H9 (cell line): ENCODE results near the gene DENND1A. TPM values are rescaled to one million over a fixed set of nuclear protein-coding genes. Genes with fewer than 3 reads are reported as not detected.

Experiments used
- DNase-seq: peaks from one replicate; pipeline ENCODE4 v3.0.0-alpha.2; 2017
- H2AFZ ChIP-seq: one replicate; pipeline ENCODE4 v1.6.1; 2013; ENCODE audit warnings: mild to moderate bottlenecking, low read length, control low read depth, moderate library complexity
- H2AK5ac ChIP-seq: 2 replicates; pipeline ENCODE4 v1.6.1; 2013; ENCODE audit warnings: low read length, control low read depth, mixed read lengths; ENCODE audit not compliant: insufficient read length
- H2BK120ac ChIP-seq: one replicate; pipeline ENCODE4 v1.6.1; 2013; ENCODE audit warnings: low read depth, mild to moderate bottlenecking, low read length, control low read depth, inconsistent platforms; ENCODE audit not compliant: poor library complexity, severe bottlenecking
- H2BK12ac ChIP-seq: 2 replicates; pipeline ENCODE4 v1.6.1; 2013; ENCODE audit warnings: low read length, control low read depth, mixed read lengths, low read depth; ENCODE audit not compliant: insufficient read length
- H2BK15ac ChIP-seq: 2 replicates; pipeline ENCODE4 v1.6.1; 2013; ENCODE audit warnings: low read depth, low read length, control low read depth
- H2BK20ac ChIP-seq: one replicate; pipeline ENCODE4 v1.6.1; 2013; ENCODE audit warnings: low read depth, mild to moderate bottlenecking, low read length, control low read depth, inconsistent platforms; ENCODE audit not compliant: poor library complexity, severe bottlenecking
- H2BK5ac ChIP-seq: 2 replicates; pipeline ENCODE4 v1.6.1; 2013; ENCODE audit warnings: low read length, control low read depth, mixed read lengths; ENCODE audit not compliant: insufficient read length
- H3K14ac ChIP-seq: 2 replicates; pipeline ENCODE4 v1.6.1; 2013; ENCODE audit warnings: low read length, control low read depth; ENCODE audit not compliant: insufficient read depth
- H3K18ac ChIP-seq: 2 replicates; pipeline ENCODE4 v1.6.1; 2013; ENCODE audit warnings: low read depth, mild to moderate bottlenecking, mixed read lengths, low read length, control low read depth; ENCODE audit not compliant: insufficient read length
- H3K23ac ChIP-seq: 2 replicates; pipeline ENCODE4 v1.6.1; 2013; ENCODE audit warnings: low read length, control low read depth, mixed read lengths, low read depth; ENCODE audit not compliant: insufficient read length
- H3K23me2 ChIP-seq: 2 replicates; pipeline ENCODE4 v1.6.1; 2013; ENCODE audit warnings: low read depth, mild to moderate bottlenecking, mixed read lengths, low read length, control low read depth; ENCODE audit not compliant: insufficient read length, poor library complexity, severe bottlenecking
- H3K27ac ChIP-seq: 2 replicates; pipeline ENCODE4 v1.5.1; 2013; ENCODE audit warnings: low read length, control low read depth, mixed read lengths, low read depth; ENCODE audit not compliant: insufficient read length
- H3K27me3 ChIP-seq: 2 replicates; pipeline ENCODE4 v1.6.1; 2013; ENCODE audit warnings: low read length, control low read depth, inconsistent platforms; ENCODE audit not compliant: insufficient read depth
- H3K4ac ChIP-seq: 2 replicates; pipeline ENCODE4 v1.6.1; 2013; ENCODE audit warnings: low read depth, mild to moderate bottlenecking, control low read depth, inconsistent platforms, low read length, moderate library complexity
- H3K4me1 ChIP-seq: 2 replicates; pipeline ENCODE4 v1.6.1; 2013; ENCODE audit warnings: low read length, control low read depth, inconsistent platforms; ENCODE audit not compliant: insufficient read depth
- H3K4me2 ChIP-seq: 2 replicates; pipeline ENCODE4 v1.6.1; 2013; ENCODE audit warnings: low read length, control low read depth, mixed read lengths; ENCODE audit not compliant: insufficient read length, insufficient read depth
- H3K56ac ChIP-seq: 2 replicates; pipeline ENCODE4 v1.6.1; 2013; ENCODE audit warnings: low read depth, mild to moderate bottlenecking, mixed read lengths, low read length, control low read depth; ENCODE audit not compliant: insufficient read length
- H3K79me1 ChIP-seq: 2 replicates; pipeline ENCODE4 v1.6.1; 2013; ENCODE audit warnings: low read depth, mild to moderate bottlenecking, moderate library complexity, low read length, control low read depth, inconsistent platforms; ENCODE audit not compliant: insufficient read depth, poor library complexity, severe bottlenecking
- H3K79me2 ChIP-seq: 2 replicates; pipeline ENCODE4 v1.6.1; 2013; ENCODE audit warnings: low read length, control low read depth, inconsistent platforms; ENCODE audit not compliant: insufficient read depth
- H3K9ac ChIP-seq: 2 replicates; pipeline ENCODE4 v1.6.1; 2013; ENCODE audit warnings: low read length, control low read depth, mixed read lengths; ENCODE audit not compliant: insufficient read length; ENCODE audit errors: extremely low read depth
- H3K9me3 ChIP-seq: one replicate; pipeline ENCODE4 v1.6.1; 2013; ENCODE audit warnings: low read depth, low read length, inconsistent platforms; ENCODE audit not compliant: control insufficient read depth
- H3T11ph ChIP-seq: one replicate; pipeline ENCODE4 v1.6.1; 2013; ENCODE audit warnings: mild to moderate bottlenecking, low read length, control low read depth, inconsistent platforms
- H4K20me1 ChIP-seq: one replicate; pipeline ENCODE4 v1.6.1; 2013; ENCODE audit not compliant: control insufficient read depth, insufficient read length, insufficient read depth
- H4K5ac ChIP-seq: 2 replicates; pipeline ENCODE4 v1.6.1; 2013; ENCODE audit warnings: low read depth, mild to moderate bottlenecking, mixed read lengths, low read length, control low read depth; ENCODE audit not compliant: insufficient read length
- H4K8ac ChIP-seq: replicated peaks from 2 replicates; pipeline ENCODE4 v1.6.1; 2013; ENCODE audit warnings: low read length, control low read depth, mixed read lengths, low read depth; ENCODE audit not compliant: insufficient read length
- H4K91ac ChIP-seq: 2 replicates; pipeline ENCODE4 v1.6.1; 2013; ENCODE audit warnings: low read depth, mild to moderate bottlenecking, moderate library complexity, mixed read lengths, low read length, control low read depth; ENCODE audit not compliant: insufficient read length
- H3K27ac Mint-ChIP-seq, 3 experiments: 2 replicates in 2 of 3; 3 replicates in 1 of 3; pipeline ENCODE4 v1.8.0; 2020 to 2021; ENCODE audit warnings: mixed read lengths in 3 of 3, mild to moderate bottlenecking in 1 of 3, moderate library complexity in 1 of 3
- H3K27me3 Mint-ChIP-seq: 2 replicates; pipeline ENCODE4 v1.8.0; 2021; ENCODE audit warnings: low read depth, mild to moderate bottlenecking, moderate library complexity, mixed read lengths
- H3K36me3 Mint-ChIP-seq, 3 experiments: 2 replicates in 2 of 3; 3 replicates in 1 of 3; pipeline ENCODE4 v1.8.0; 2020 to 2021; ENCODE audit warnings: low read depth in 3 of 3, mixed read lengths in 3 of 3; ENCODE audit not compliant: insufficient read depth in 1 of 3
- H3K4me1 Mint-ChIP-seq, 2 experiments: 2 replicates each; pipeline ENCODE4 v1.8.0; 2020; ENCODE audit warnings: mixed read lengths in 2 of 2
- H3K4me3 Mint-ChIP-seq, 2 experiments: 2 replicates in 1 of 2; 3 replicates in 1 of 2; pipeline ENCODE4 v1.8.0; 2020 to 2021; ENCODE audit warnings: mild to moderate bottlenecking in 2 of 2, mixed read lengths in 2 of 2, moderate library complexity in 1 of 2
- H3K9me3 Mint-ChIP-seq, 2 experiments: 2 replicates in 1 of 2; 3 replicates in 1 of 2; pipeline ENCODE4 v1.8.0; 2020; ENCODE audit warnings: mild to moderate bottlenecking in 2 of 2, mixed read lengths in 2 of 2, moderate library complexity in 1 of 2
- CTCF ChIP-seq: fragments of 200-600 bp; sonication (generic); conservative IDR thresholded peaks from 3 replicates; pipeline ENCODE4 v1.8.0; 2021; ENCODE audit warnings: antibody characterized with exemption, mild to moderate bottlenecking
- WGBS: extraction: QIAGEN DNeasy Blood & Tissue Kit; methylation state at CpG from one replicate; pipeline ENCODE4 v1.1.7; 2013; ENCODE audit warnings: missing lambda C conversion rate, low lambda C conversion rate, mixed read lengths; ENCODE audit not compliant: insufficient read length; ENCODE audit errors: extremely low coverage; 5-methylcytosine and 5-hydroxymethylcytosine counted together
- total RNA-seq: library from RNA; stranded (reverse); gene quantifications from 2 replicates; pipeline ENCODE4 v1.2.1, GENCODE V29; 2021

DENND1A gene
- total RNA-seq, 1 experiment from 2014 or later: 20.4 TPM

- Histone ChIP-seq H2AK5ac (no peak overlapping the region), H4K20me1 (no peaks in the 10 kb centered on the region), H4K5ac (no peak overlapping the region), H2BK20ac (no peak overlapping the region), H4K91ac (no peak overlapping the region), H2BK15ac (no peak overlapping the region), H3T11ph (no peak overlapping the region), H3K18ac (no peak overlapping the region), H3K23me2 (no peaks in the 10 kb centered on the region), H2AFZ (no peak overlapping the region), H3K23ac (no peak overlapping the region), H3K56ac (no peak overlapping the region), H2BK120ac (no peak overlapping the region), H3K4me2 (no peak overlapping the region), H3K79me2 (no peaks in the 10 kb centered on the region), H3K9me3 (no peaks in the 10 kb centered on the region), H4K8ac (no peak overlapping the region), H2BK5ac (no peak overlapping the region), H3K27ac (no peak overlapping the region), H3K27me3 (no peaks in the 10 kb centered on the region), H3K79me1 (no peaks in the 10 kb centered on the region), H3K4ac (no peak overlapping the region), H2BK12ac (no peak overlapping the region), H3K9ac (no peak overlapping the region), H3K14ac (no peak overlapping the region), H3K4me1 (no peaks in the 10 kb centered on the region)
- H3K9me3 Mint-ChIP-seq: peaks cover 0 to 2% of the 10 kb centered on the region in 2 experiments; a peak in 2 of 5 replicates
- WGBS: no CpG with 5 or more reads among the region's 5 CpGs
- DNase-seq: no peak
- H3K4me1 Mint-ChIP-seq: peaks cover 0 to 4% of the 10 kb centered on the region in 2 experiments; a peak in 3 of 4 replicates
- H3K27ac Mint-ChIP-seq: no peak overlapping the region
- peaks cover 0 to 14% (median 11%) of the 10 kb centered on the region in 3 experiments; a peak in 6 of 7 replicates for H3K36me3 Mint-ChIP-seq
- no peaks in the 10 kb centered on the region for H3K27me3 Mint-ChIP-seq
- TF ChIP-seq CTCF: no peak
- no peak overlapping the region for H3K4me3 Mint-ChIP-seq
Measured at GRCh38 chr9:123686131-123686828, 243.6 kb downstream of the DENND1A start.
